Adipose tissue (tissue), 3 donors: ENCODE measurements around the gene COTL1. TPM values are rescaled to one million over a fixed set of nuclear protein-coding genes. Genes with fewer than 3 reads are reported as not detected.

ENCODE experiments used
- H3K27ac ChIP-seq: one replicate; pipeline ENCODE4 v1.5.1; 2013; ENCODE audit warnings: low read depth, low read length
- WGBS, 3 donors: extraction: QIAGEN DNeasy Blood & Tissue Kit; methylation state at CpG; one replicate each; pipeline ENCODE4 v1.1.7; 2013; 5-methylcytosine and 5-hydroxymethylcytosine counted together
- polyA plus RNA-seq, 3 donors: library from polyadenylated mRNA; stranded (reverse); fragments of 200-250 nt; gene quantifications; one replicate each; pipeline ENCODE4 v1.2.3, GENCODE V29; 2013
- donor health status: healthy with polysubstance abuse.
- donor health status: Bipolar disorder and iron deficiency.
- donor health status: healthy.

The COTL1 gene
- polyA plus RNA-seq, 3 donors = 14.1 to 134 (median 132) TPM

GRCh38 chr16:84604477-84605013 lies 13.3 kb downstream of the COTL1 start:
- 69 to 81% (median 78%) methylated on average over 9 of the region's 9 CpGs for WGBS, 3 donors
- no peak overlapping the region for H3K27ac ChIP-seq

- H3K27ac ChIP-seq = no peak overlapping the region
- 75 to 80% (median 75%) methylated on average over 9 to 10 of the region's 10 CpGs for WGBS, 3 donors
These were observed 13.9 kb downstream of the COTL1 start for GRCh38 chr16:84603940-84604339.

- peak overlapping the region; percentile 86 for H3K27ac ChIP-seq
- 31 to 68% (median 36%) methylated on average over 23 of the region's 23 CpGs for WGBS, 3 donors
These were observed 14.6 kb downstream of the COTL1 start for GRCh38 chr16:84603140-84603816.

GRCh38 chr16:84600343-84601229 lies 17.3 kb downstream of the COTL1 start:
- H3K27ac ChIP-seq = peak overlapping the region; percentile 79
- 68 to 85% (median 74%) methylated on average over 25 of the region's 25 CpGs for WGBS, 3 donors

- peak overlapping the region; percentile 91 for H3K27ac ChIP-seq
- WGBS, 3 donors = 4 to 33% (median 10%) methylated on average over 12 of the region's 12 CpGs
These were observed 18.2 kb downstream of the COTL1 start for GRCh38 chr16:84599521-84600202.

GRCh38 chr16:84598360-84598759 lies 19.5 kb downstream of the COTL1 start:
- 65 to 80% (median 70%) methylated on average over 5 to 6 of the region's 6 CpGs for WGBS, 3 donors
- peak overlapping the region; percentile 19 for H3K27ac ChIP-seq

GRCh38 chr16:84597931-84598351 lies 19.9 kb downstream of the COTL1 start:
- 56 to 69% (median 58%) methylated on average over 8 of the region's 8 CpGs for WGBS, 3 donors

GRCh38 chr16:84597528-84597896 lies 20.4 kb downstream of the COTL1 start:
- H3K27ac ChIP-seq = no peak overlapping the region
- 34 to 63% (median 48%) methylated on average over 6 of the region's 6 CpGs for WGBS, 3 donors

More at GRCh38 chr16:84597931-84598351, 19.9 kb downstream of the COTL1 start:
- H3K27ac ChIP-seq = no peak overlapping the region

GRCh38 chr16:84596801-84597527 lies 20.9 kb downstream of the COTL1 start:
- WGBS, 3 donors = 93 to 94% (median 93%) methylated on average over 14 of the region's 14 CpGs
- H3K27ac ChIP-seq = no peak overlapping the region

- no peak overlapping the region for H3K27ac ChIP-seq
These were observed 21.7 kb downstream of the COTL1 start for GRCh38 chr16:84596161-84596560.

GRCh38 chr16:84595052-84595481 lies 22.8 kb downstream of the COTL1 start:
- WGBS, 3 donors = 38 to 84% (median 83%) methylated on average over 15 of the region's 15 CpGs
- H3K27ac ChIP-seq = peak overlapping the region; percentile 28

GRCh38 chr16:84594725-84595038 lies 23.2 kb downstream of the COTL1 start:
- 82 to 87% (median 86%) methylated on average over 9 of the region's 9 CpGs for WGBS, 3 donors

GRCh38 chr16:84593825-84594724 lies 23.8 kb downstream of the COTL1 start:
- peak overlapping the region; percentile 28 for H3K27ac ChIP-seq
- 61 to 70% (median 61%) methylated on average over 23 of the region's 23 CpGs for WGBS, 3 donors

More at GRCh38 chr16:84594725-84595038, 23.2 kb downstream of the COTL1 start:
- H3K27ac ChIP-seq = peak overlapping the region; percentile 28

GRCh38 chr16:84592718-84593117 lies 25.2 kb downstream of the COTL1 start:
- H3K27ac ChIP-seq = no peak overlapping the region
- WGBS, 3 donors = 58 to 79% (median 79%) methylated on average over 11 of the region's 11 CpGs

GRCh38 chr16:84589975-84590719 lies 27.7 kb downstream of the COTL1 start:
- no peak overlapping the region for H3K27ac ChIP-seq
- WGBS, 3 donors = 92 to 96% (median 96%) methylated on average over 24 of the region's 24 CpGs

GRCh38 chr16:84588991-84589390 lies 28.9 kb downstream of the COTL1 start:
- no peak overlapping the region for H3K27ac ChIP-seq
- 86 to 95% (median 92%) methylated on average over 8 of the region's 8 CpGs for WGBS, 3 donors

- H3K27ac ChIP-seq = no peak overlapping the region
- 79 to 87% (median 80%) methylated on average over 10 of the region's 10 CpGs for WGBS, 3 donors
These were observed 32.0 kb downstream of the COTL1 start for GRCh38 chr16:84585886-84586285.
